Measurements from ENCODE around the gene NPC1. TPM values are rescaled to one million over a fixed set of nuclear protein-coding genes. Genes with fewer than 3 reads are reported as not detected.

The NPC1 gene
- total RNA-seq, 1 experiment from 2014 or later, result 20.9 TPM

GRCh38 chr18:23553887-23554286 is 32.4 kb downstream of the NPC1 start:
- Histone ChIP-seq H3K4me3 (ENCODE audit: insufficient read depth, low read depth, low read length) (no peak overlapping the region), H3K27me3 (ENCODE audit: control insufficient read depth, insufficient read depth, low read length) (no peaks in the 10 kb centered on the region), H3K36me3 (replicated peaks; ENCODE audit: control insufficient read depth, insufficient read depth, low read length) (peaks cover 38% of the 10 kb centered on the region)
- no peak for DNase-seq

GRCh38 chr18:23552505-23552904 is 33.8 kb downstream of the NPC1 start:
- no peak overlapping the region for H3K4me3 ChIP-seq (ENCODE audit: insufficient read depth, low read depth, low read length)
- no peak for DNase-seq
- H3K27me3 ChIP-seq (ENCODE audit: control insufficient read depth, insufficient read depth, low read length), result no peaks in the 10 kb centered on the region
- peaks cover 38% of the 10 kb centered on the region for H3K36me3 ChIP-seq (replicated peaks; ENCODE audit: control insufficient read depth, insufficient read depth, low read length)

GRCh38 chr18:23551978-23552377 is 34.3 kb downstream of the NPC1 start:
- Histone ChIP-seq H3K36me3 (replicated peaks; ENCODE audit: control insufficient read depth, insufficient read depth, low read length) (peaks cover 39% of the 10 kb centered on the region), H3K4me3 (ENCODE audit: insufficient read depth, low read depth, low read length) (no peak overlapping the region)
- no peak for DNase-seq

GRCh38 chr18:23550898-23551297 is 35.4 kb downstream of the NPC1 start:
- peaks cover 34% of the 10 kb centered on the region for H3K36me3 ChIP-seq (replicated peaks; ENCODE audit: control insufficient read depth, insufficient read depth, low read length)
- no peak for DNase-seq
- no peaks in the 10 kb centered on the region for H3K27me3 ChIP-seq (ENCODE audit: control insufficient read depth, insufficient read depth, low read length)
- no peak overlapping the region for H3K4me3 ChIP-seq (ENCODE audit: insufficient read depth, low read depth, low read length)

More at GRCh38 chr18:23551978-23552377, 34.3 kb downstream of the NPC1 start:
- H3K27me3 ChIP-seq (ENCODE audit: control insufficient read depth, insufficient read depth, low read length), result no peaks in the 10 kb centered on the region

GRCh38 chr18:23548719-23549118 is 37.6 kb downstream of the NPC1 start:
- Histone ChIP-seq H3K4me3 (ENCODE audit: insufficient read depth, low read depth, low read length) (no peak overlapping the region), H3K36me3 (replicated peaks; ENCODE audit: control insufficient read depth, insufficient read depth, low read length) (peaks cover 27% of the 10 kb centered on the region), H3K27me3 (ENCODE audit: control insufficient read depth, insufficient read depth, low read length) (no peaks in the 10 kb centered on the region)
- DNase-seq, result no peak

GRCh38 chr18:23548275-23548674 is 38.0 kb downstream of the NPC1 start:
- Histone ChIP-seq H3K27me3 (ENCODE audit: control insufficient read depth, insufficient read depth, low read length) (no peaks in the 10 kb centered on the region), H3K36me3 (replicated peaks; ENCODE audit: control insufficient read depth, insufficient read depth, low read length) (peaks cover 27% of the 10 kb centered on the region), H3K4me3 (ENCODE audit: insufficient read depth, low read depth, low read length) (no peak overlapping the region)
- no peak for DNase-seq

- H3K27me3 ChIP-seq (ENCODE audit: control insufficient read depth, insufficient read depth, low read length), result no peaks in the 10 kb centered on the region
- DNase-seq, result no peak
- peaks cover 29% of the 10 kb centered on the region for H3K36me3 ChIP-seq (replicated peaks; ENCODE audit: control insufficient read depth, insufficient read depth, low read length)
- no peak overlapping the region for H3K4me3 ChIP-seq (ENCODE audit: insufficient read depth, low read depth, low read length)
These were observed 38.5 kb downstream of the NPC1 start for GRCh38 chr18:23547846-23548245.

GRCh38 chr18:23547306-23547705 is 39.0 kb downstream of the NPC1 start:
- DNase-seq, result no peak

GRCh38 chr18:23545247-23545789 is 41.0 kb downstream of the NPC1 start:
- peaks cover 28% of the 10 kb centered on the region for H3K36me3 ChIP-seq (replicated peaks; ENCODE audit: control insufficient read depth, insufficient read depth, low read length)
- H3K27me3 ChIP-seq (ENCODE audit: control insufficient read depth, insufficient read depth, low read length), result no peaks in the 10 kb centered on the region
- no peak for DNase-seq
- H3K4me3 ChIP-seq (ENCODE audit: insufficient read depth, low read depth, low read length), result no peak overlapping the region

More at GRCh38 chr18:23547306-23547705, 39.0 kb downstream of the NPC1 start:
- no peaks in the 10 kb centered on the region for H3K27me3 ChIP-seq (ENCODE audit: control insufficient read depth, insufficient read depth, low read length)
- H3K36me3 ChIP-seq (replicated peaks; ENCODE audit: control insufficient read depth, insufficient read depth, low read length), result peaks cover 29% of the 10 kb centered on the region
- H3K4me3 ChIP-seq (ENCODE audit: insufficient read depth, low read depth, low read length), result no peak overlapping the region

GRCh38 chr18:23542461-23542860 is 43.8 kb downstream of the NPC1 start:
- H3K36me3 ChIP-seq (replicated peaks; ENCODE audit: control insufficient read depth, insufficient read depth, low read length), result peaks cover 44% of the 10 kb centered on the region

GRCh38 chr18:23541349-23542093 is 44.8 kb downstream of the NPC1 start:
- DNase-seq, result no peak
- no peak overlapping the region for H3K4me3 ChIP-seq (ENCODE audit: insufficient read depth, low read depth, low read length)
- peaks cover 48% of the 10 kb centered on the region for H3K36me3 ChIP-seq (replicated peaks; ENCODE audit: control insufficient read depth, insufficient read depth, low read length)
- no peaks in the 10 kb centered on the region for H3K27me3 ChIP-seq (ENCODE audit: control insufficient read depth, insufficient read depth, low read length)

More at GRCh38 chr18:23542461-23542860, 43.8 kb downstream of the NPC1 start:
- H3K27me3 ChIP-seq (ENCODE audit: control insufficient read depth, insufficient read depth, low read length), result no peaks in the 10 kb centered on the region
- no peak overlapping the region for H3K4me3 ChIP-seq (ENCODE audit: insufficient read depth, low read depth, low read length)
- DNase-seq, result no peak

GRCh38 chr18:23540867-23541266 is 45.4 kb downstream of the NPC1 start:
- Histone ChIP-seq H3K4me3 (ENCODE audit: insufficient read depth, low read depth, low read length) (no peak overlapping the region), H3K36me3 (replicated peaks; ENCODE audit: control insufficient read depth, insufficient read depth, low read length) (peaks cover 46% of the 10 kb centered on the region), H3K27me3 (ENCODE audit: control insufficient read depth, insufficient read depth, low read length) (no peaks in the 10 kb centered on the region)
- DNase-seq, result no peak

- no peak overlapping the region for H3K4me3 ChIP-seq (ENCODE audit: insufficient read depth, low read depth, low read length)
- no peaks in the 10 kb centered on the region for H3K27me3 ChIP-seq (ENCODE audit: control insufficient read depth, insufficient read depth, low read length)
- peaks cover 54% of the 10 kb centered on the region for H3K36me3 ChIP-seq (replicated peaks; ENCODE audit: control insufficient read depth, insufficient read depth, low read length)
- DNase-seq, result no peak
These were observed 46.3 kb downstream of the NPC1 start for GRCh38 chr18:23539911-23540525.

- Histone ChIP-seq H3K4me3 (ENCODE audit: insufficient read depth, low read depth, low read length) (no peak overlapping the region), H3K36me3 (replicated peaks; ENCODE audit: control insufficient read depth, insufficient read depth, low read length) (peaks cover 57% of the 10 kb centered on the region), H3K27me3 (ENCODE audit: control insufficient read depth, insufficient read depth, low read length) (no peaks in the 10 kb centered on the region)
- no peak for DNase-seq
These were observed 47.0 kb downstream of the NPC1 start for GRCh38 chr18:23539296-23539695.

- Histone ChIP-seq H3K27me3 (ENCODE audit: control insufficient read depth, insufficient read depth, low read length) (no peaks in the 10 kb centered on the region), H3K36me3 (replicated peaks; ENCODE audit: control insufficient read depth, insufficient read depth, low read length) (peaks cover 57% of the 10 kb centered on the region), H3K4me3 (ENCODE audit: insufficient read depth, low read depth, low read length) (no peak overlapping the region)
- DNase-seq, result no peak
These were observed 47.4 kb downstream of the NPC1 start for GRCh38 chr18:23538870-23539269.
